ENCODE results near the gene SEPTIN2.
"Not testable (repeated sequence)": the region's sequence is repeated elsewhere in the genome, so short reads cannot be mapped to it uniquely, and the experiment has no call there.

SEPTIN2 gene

GRCh38 chr2:241271706-241272302, 43.9 kb upstream of the SEPTIN2 start:
- Histone ChIP-seq H3K4me1 (ENCODE audit: insufficient read depth, insufficient read length) (peaks cover 13% of the 10 kb centered on the region), H3K4me3 (ENCODE audit: insufficient read length, low read depth) (peak overlapping the region; percentile 66), H3K27me3 (ENCODE audit: insufficient read depth, insufficient read length) (no peaks in the 10 kb centered on the region), H3K36me3 (ENCODE audit: insufficient read depth, insufficient read length, low read length) (peaks cover 47% of the 10 kb centered on the region), H3K9me3 (ENCODE audit: insufficient read depth, low read length) (peaks cover 14% of the 10 kb centered on the region; the same call in 1 of the 2 replicates), H3K9ac (ENCODE audit: insufficient read length, low read depth) (peak overlapping the region; percentile 73)
- no peak for TF ChIP-seq SUZ12 (IDR thresholded peaks at IDR 0.05; ENCODE audit: extremely low read depth, insufficient read depth, insufficient read length)
- TF ChIP-seq ZNF274 (IDR thresholded peaks at IDR 0.05; ENCODE audit: low read depth, low read length) = no peak
- no peak for TF ChIP-seq YY1 (IDR thresholded peaks at IDR 0.05; ENCODE audit: insufficient read depth, insufficient read length)
- DNase-seq (ENCODE audit: low read depth, low spot score) = no peak

- peaks cover 14% of the 10 kb centered on the region; the same call in 1 of the 2 replicates for H3K9me3 ChIP-seq (ENCODE audit: insufficient read depth, low read length)
- DNase-seq (ENCODE audit: low read depth, low spot score) = no peak
- H3K27me3 ChIP-seq (ENCODE audit: insufficient read depth, insufficient read length) = no peaks in the 10 kb centered on the region
- H3K4me1 ChIP-seq (ENCODE audit: insufficient read depth, insufficient read length) = peaks cover 13% of the 10 kb centered on the region
- H3K36me3 ChIP-seq (ENCODE audit: insufficient read depth, insufficient read length, low read length) = peaks cover 40% of the 10 kb centered on the region
- peak overlapping the region; percentile 66 for H3K4me3 ChIP-seq (ENCODE audit: insufficient read length, low read depth)
- TF ChIP-seq SUZ12 (IDR thresholded peaks at IDR 0.05; ENCODE audit: extremely low read depth, insufficient read depth, insufficient read length) (no peak), YY1 (IDR thresholded peaks at IDR 0.05; ENCODE audit: insufficient read depth, insufficient read length) (no peak), ZNF274 (IDR thresholded peaks at IDR 0.05; ENCODE audit: low read depth, low read length) (no peak)
- H3K9ac ChIP-seq (ENCODE audit: insufficient read length, low read depth) = peak overlapping the region; percentile 73
Observed at GRCh38 chr2:241272303-241273209, 43.2 kb upstream of the SEPTIN2 start.

GRCh38 chr2:241273210-241274020, 42.3 kb upstream of the SEPTIN2 start:
- no peak for DNase-seq (ENCODE audit: low read depth, low spot score)
- H3K9me3 ChIP-seq (ENCODE audit: insufficient read depth, low read length) = peaks cover 14% of the 10 kb centered on the region; the same call in 1 of the 2 replicates
- H3K36me3 ChIP-seq (ENCODE audit: insufficient read depth, insufficient read length, low read length) = peaks cover 31% of the 10 kb centered on the region
- no peaks in the 10 kb centered on the region for H3K27me3 ChIP-seq (ENCODE audit: insufficient read depth, insufficient read length)
- TF ChIP-seq ZNF274 (IDR thresholded peaks at IDR 0.05; ENCODE audit: low read depth, low read length) (no peak), YY1 (IDR thresholded peaks at IDR 0.05; ENCODE audit: insufficient read depth, insufficient read length) (no peak), SUZ12 (IDR thresholded peaks at IDR 0.05; ENCODE audit: extremely low read depth, insufficient read depth, insufficient read length) (no peak)
- peak overlapping the region; percentile 42 for H3K4me3 ChIP-seq (ENCODE audit: insufficient read length, low read depth)
- peak overlapping the region; percentile 69 for H3K9ac ChIP-seq (ENCODE audit: insufficient read length, low read depth)
- H3K4me1 ChIP-seq (ENCODE audit: insufficient read depth, insufficient read length) = peaks cover 13% of the 10 kb centered on the region

- Histone ChIP-seq H3K4me1 (ENCODE audit: insufficient read depth, insufficient read length) (peaks cover 13% of the 10 kb centered on the region), H3K36me3 (ENCODE audit: insufficient read depth, insufficient read length, low read length) (peaks cover 26% of the 10 kb centered on the region), H3K4me3 (ENCODE audit: insufficient read length, low read depth) (no peak overlapping the region), H3K27me3 (ENCODE audit: insufficient read depth, insufficient read length) (no peaks in the 10 kb centered on the region), H3K9me3 (ENCODE audit: insufficient read depth, low read length) (peaks cover 14% of the 10 kb centered on the region; the same call in 1 of the 2 replicates), H3K9ac (ENCODE audit: insufficient read length, low read depth) (no peak overlapping the region)
- DNase-seq (ENCODE audit: low read depth, low spot score) = no peak
- no peak for TF ChIP-seq ZNF274 (IDR thresholded peaks at IDR 0.05; ENCODE audit: low read depth, low read length)
- TF ChIP-seq SUZ12 (IDR thresholded peaks at IDR 0.05; ENCODE audit: extremely low read depth, insufficient read depth, insufficient read length) = no peak
- TF ChIP-seq YY1 (IDR thresholded peaks at IDR 0.05; ENCODE audit: insufficient read depth, insufficient read length) = no peak
Observed at GRCh38 chr2:241274127-241274526, 41.6 kb upstream of the SEPTIN2 start.

- no peaks in the 10 kb centered on the region for H3K27me3 ChIP-seq (ENCODE audit: insufficient read depth, insufficient read length)
Observed at GRCh38 chr2:241275504-241275903, 40.2 kb upstream of the SEPTIN2 start.

GRCh38 chr2:241275910-241276309, 39.8 kb upstream of the SEPTIN2 start:
- Histone ChIP-seq H3K4me1 (ENCODE audit: insufficient read depth, insufficient read length) (peaks cover 6% of the 10 kb centered on the region), H3K9ac (ENCODE audit: insufficient read length, low read depth) (no peak overlapping the region), H3K27me3 (ENCODE audit: insufficient read depth, insufficient read length) (no peaks in the 10 kb centered on the region), H3K9me3 (ENCODE audit: insufficient read depth, low read length) (peaks cover 14% of the 10 kb centered on the region; the same call in 1 of the 2 replicates), H3K4me3 (ENCODE audit: insufficient read length, low read depth) (no peak overlapping the region), H3K36me3 (ENCODE audit: insufficient read depth, insufficient read length, low read length) (peaks cover 12% of the 10 kb centered on the region)
- DNase-seq (ENCODE audit: low read depth, low spot score) = no peak
- TF ChIP-seq ZNF274 (IDR thresholded peaks at IDR 0.05; ENCODE audit: low read depth, low read length) (no peak), SUZ12 (IDR thresholded peaks at IDR 0.05; ENCODE audit: extremely low read depth, insufficient read depth, insufficient read length) (no peak), YY1 (IDR thresholded peaks at IDR 0.05; ENCODE audit: insufficient read depth, insufficient read length) (no peak)

More at GRCh38 chr2:241275504-241275903, 40.2 kb upstream of the SEPTIN2 start:
- TF ChIP-seq ZNF274 (IDR thresholded peaks at IDR 0.05; ENCODE audit: low read depth, low read length) (no peak), YY1 (IDR thresholded peaks at IDR 0.05; ENCODE audit: insufficient read depth, insufficient read length) (no peak), SUZ12 (IDR thresholded peaks at IDR 0.05; ENCODE audit: extremely low read depth, insufficient read depth, insufficient read length) (no peak)
- DNase-seq (ENCODE audit: low read depth, low spot score) = no peak
- H3K9me3 ChIP-seq (ENCODE audit: insufficient read depth, low read length) = peaks cover 14% of the 10 kb centered on the region; the same call in 1 of the 2 replicates
- H3K9ac ChIP-seq (ENCODE audit: insufficient read length, low read depth) = no peak overlapping the region
- peaks cover 16% of the 10 kb centered on the region for H3K36me3 ChIP-seq (ENCODE audit: insufficient read depth, insufficient read length, low read length)
- peaks cover 9% of the 10 kb centered on the region for H3K4me1 ChIP-seq (ENCODE audit: insufficient read depth, insufficient read length)
- H3K4me3 ChIP-seq (ENCODE audit: insufficient read length, low read depth) = no peak overlapping the region

- H3K9ac ChIP-seq (ENCODE audit: insufficient read length, low read depth); H3K4me1 ChIP-seq (ENCODE audit: insufficient read depth, insufficient read length): not testable (repeated sequence)
Observed at GRCh38 chr2:241278306-241278705, 37.4 kb upstream of the SEPTIN2 start.

More at GRCh38 chr2:241278306-241278705, 37.4 kb upstream of the SEPTIN2 start:
- H3K27me3 ChIP-seq (ENCODE audit: insufficient read depth, insufficient read length); H3K4me3 ChIP-seq (ENCODE audit: insufficient read length, low read depth); DNase-seq (ENCODE audit: low read depth, low spot score); H3K36me3 ChIP-seq (ENCODE audit: insufficient read depth, insufficient read length, low read length): not testable (repeated sequence)
- H3K9me3 ChIP-seq (ENCODE audit: insufficient read depth, low read length) = peaks cover 14% of the 10 kb centered on the region; the same call in 1 of the 2 replicates

Measured in NT2/D1 (cell line).